Neural cell (in vitro differentiated cells): Measurements from ENCODE around the gene MRPS27.

Source experiments
- EP300 ChIP-seq: fragments of 450-650 bp; conservative IDR thresholded peaks from 2 replicates; pipeline ENCODE4 v1.6.1; 2014; ENCODE audit warnings: antibody characterized with exemption, mild to moderate bottlenecking, moderate library complexity; ENCODE audit not compliant: poor library complexity, severe bottlenecking
- EZH2 ChIP-seq: fragments of 200-600, 300-800 bp; shearing (Covaris generic), sonication (generic); IDR thresholded peaks from 2 replicates; pipeline ENCODE4 v1.6.1; 2014; ENCODE audit warnings: antibody characterized with exemption, low read length, borderline replicate concordance, mild to moderate bottlenecking; ENCODE audit not compliant: insufficient read depth, poor library complexity, severe bottlenecking
- POLR2AphosphoS5 ChIP-seq: IDR thresholded peaks from 2 replicates; pipeline ENCODE4 v1.6.1; 2012
- REST ChIP-seq: IDR thresholded peaks from 2 replicates; pipeline ENCODE4 v1.6.1; 2012; ENCODE audit warnings: borderline replicate concordance

GRCh38 chr5:72228960-72229359 lies 91.1 kb downstream of the MRPS27 start:
- TF ChIP-seq POLR2AphosphoS5 (no peak), EP300 (no peak), REST (no peak), EZH2 (no peak)
